Thymus (tissue), 14 donors: ENCODE data around the gene ERP29. TPM values are rescaled to one million over a fixed set of nuclear protein-coding genes. Genes with fewer than 3 reads are reported as not detected.
A peak's percentile ranks its signal among the peaks of the same experiment; 100 is the strongest.

Source experiments
- DNase-seq, 9 donors: peaks; one replicate each; pipeline ENCODE4 v3.0.0-alpha.2; 2013; ENCODE audit warnings: low spot score in 9 of 9, low read depth in 6 of 9, missing footprints in 1 of 9
- H3K27ac ChIP-seq, 2 donors: one replicate each; pipeline ENCODE4 v1.5.1; 2013; ENCODE audit warnings: control low read depth in 1 of 2, low read depth in 1 of 2, low read length in 1 of 2, mild to moderate bottlenecking in 1 of 2, moderate library complexity in 1 of 2
- H3K27me3 ChIP-seq, 2 donors: one replicate each; pipeline ENCODE4 v1.5.1; 2013; ENCODE audit warnings: low read length in 1 of 2; ENCODE audit not compliant: control insufficient read depth in 2 of 2, insufficient read depth in 1 of 2
- H3K36me3 ChIP-seq, 2 donors: one replicate each; pipeline ENCODE4 v1.5.1; 2013; ENCODE audit warnings: low read length in 1 of 2, mild to moderate bottlenecking in 1 of 2, moderate library complexity in 1 of 2; ENCODE audit not compliant: control insufficient read depth in 2 of 2, insufficient read depth in 2 of 2
- H3K4me1 ChIP-seq, 2 donors: one replicate each; pipeline ENCODE4 v1.5.1; 2013; ENCODE audit warnings: low read length in 2 of 2; ENCODE audit not compliant: control insufficient read depth in 2 of 2, insufficient read depth in 2 of 2
- H3K4me3 ChIP-seq, 2 donors: one replicate each; pipeline ENCODE4 v1.5.1; 2013; ENCODE audit warnings: low read length in 2 of 2, control low read depth in 1 of 2, mild to moderate bottlenecking in 1 of 2
- H3K9me3 ChIP-seq, 2 donors: one replicate each; pipeline ENCODE4 v1.5.1; 2013; ENCODE audit warnings: low read length in 1 of 2, mild to moderate bottlenecking in 1 of 2; ENCODE audit not compliant: control insufficient read depth in 2 of 2, insufficient read depth in 1 of 2
- WGBS: extraction: QIAGEN DNeasy Blood & Tissue Kit; methylation state at CpG from one replicate; pipeline ENCODE4 v1.1.7; 2013; 5-methylcytosine and 5-hydroxymethylcytosine counted together
- long read RNA-seq, 10 donors: transcript quantifications; one replicate each; lab custom pipeline, GENCODE V29; 2026
- polyA plus RNA-seq: library from polyadenylated mRNA; stranded (reverse); fragments of 200-250 nt; gene quantifications from one replicate; pipeline ENCODE4 v1.2.3, GENCODE V29; 2013
- total RNA-seq: library from RNA; stranded (reverse); fragments of 120-200 nt; gene quantifications from one replicate; pipeline ENCODE4 v1.2.4, GENCODE V29; 2013
- donor health status: healthy.

ERP29 gene
- total RNA-seq (85.0 TPM), polyA plus RNA-seq (130 TPM)
- long read RNA-seq, donor 1, partial matches to known transcripts = 0 of 3 reads
- long read RNA-seq, donor 1, other reads (novel, unspliced or antisense) = 0 of 3 reads
- long read RNA-seq, donor 2 = 0 reads
- long read RNA-seq, donor 3, transcript ERP29-202 (2 exons, 1,333 nt) = minor isoform, 35 of 156 reads
- long read RNA-seq, donor 3, transcript ERP29-201 (3 exons, 1,735 nt) = major isoform, 121 of 156 reads
- long read RNA-seq, donor 3, partial matches to known transcripts = 0 of 156 reads
- long read RNA-seq, donor 3, other reads (novel, unspliced or antisense) = 0 of 156 reads
- long read RNA-seq, donor 4, transcript ERP29-201 (3 exons, 1,735 nt) = major isoform, 55 of 63 reads
- long read RNA-seq, donor 4, transcript ERP29-202 (2 exons, 1,333 nt) = minor isoform, 8 of 63 reads
- long read RNA-seq, donor 4, partial matches to known transcripts = 0 of 63 reads
- long read RNA-seq, donor 4, other reads (novel, unspliced or antisense) = 0 of 63 reads
- long read RNA-seq, donor 5, transcript ERP29-201 (3 exons, 1,735 nt) = major isoform, 161 of 200 reads
- long read RNA-seq, donor 5, transcript ERP29-202 (2 exons, 1,333 nt) = minor isoform, 37 of 200 reads
- long read RNA-seq, donor 5, partial matches to known transcripts = 0 of 200 reads
- long read RNA-seq, donor 5, other reads (novel, unspliced or antisense) = 0 of 200 reads
- long read RNA-seq, donor 6, transcript ERP29-202 (2 exons, 1,333 nt) = minor isoform, 17 of 91 reads
- long read RNA-seq, donor 6, transcript ERP29-201 (3 exons, 1,735 nt) = major isoform, 74 of 91 reads
- long read RNA-seq, donor 6, partial matches to known transcripts = 0 of 91 reads
- long read RNA-seq, donor 6, other reads (novel, unspliced or antisense) = 0 of 91 reads
- long read RNA-seq, donor 7, transcript ERP29-202 (2 exons, 1,333 nt) = minor isoform, 17 of 95 reads
- long read RNA-seq, donor 7, transcript ERP29-201 (3 exons, 1,735 nt) = major isoform, 78 of 95 reads
- long read RNA-seq, donor 7, partial matches to known transcripts = 0 of 95 reads
- long read RNA-seq, donor 7, other reads (novel, unspliced or antisense) = 0 of 95 reads
- long read RNA-seq, donor 8, transcript ERP29-201 (3 exons, 1,735 nt) = major isoform, 33 of 46 reads
- long read RNA-seq, donor 8, transcript ERP29-202 (2 exons, 1,333 nt) = minor isoform, 13 of 46 reads
- long read RNA-seq, donor 8, partial matches to known transcripts = 0 of 46 reads
- long read RNA-seq, donor 8, other reads (novel, unspliced or antisense) = 0 of 46 reads
- long read RNA-seq, donor 9, transcript ERP29-201 (3 exons, 1,735 nt) = major isoform, 50 of 68 reads
- long read RNA-seq, donor 9, transcript ERP29-202 (2 exons, 1,333 nt) = minor isoform, 17 of 68 reads
- long read RNA-seq, donor 9, partial matches to known transcripts = 0 of 68 reads
- long read RNA-seq, donor 9, other reads (novel, unspliced or antisense) = 0 of 68 reads
- long read RNA-seq, donor 10, transcript ERP29-202 (2 exons, 1,333 nt) = minor isoform, 8 of 76 reads
- long read RNA-seq, donor 10, transcript ERP29-201 (3 exons, 1,735 nt) = major isoform, 68 of 76 reads
- long read RNA-seq, donor 10, partial matches to known transcripts = 0 of 76 reads
- long read RNA-seq, donor 10, other reads (novel, unspliced or antisense) = 0 of 76 reads

DNA sequence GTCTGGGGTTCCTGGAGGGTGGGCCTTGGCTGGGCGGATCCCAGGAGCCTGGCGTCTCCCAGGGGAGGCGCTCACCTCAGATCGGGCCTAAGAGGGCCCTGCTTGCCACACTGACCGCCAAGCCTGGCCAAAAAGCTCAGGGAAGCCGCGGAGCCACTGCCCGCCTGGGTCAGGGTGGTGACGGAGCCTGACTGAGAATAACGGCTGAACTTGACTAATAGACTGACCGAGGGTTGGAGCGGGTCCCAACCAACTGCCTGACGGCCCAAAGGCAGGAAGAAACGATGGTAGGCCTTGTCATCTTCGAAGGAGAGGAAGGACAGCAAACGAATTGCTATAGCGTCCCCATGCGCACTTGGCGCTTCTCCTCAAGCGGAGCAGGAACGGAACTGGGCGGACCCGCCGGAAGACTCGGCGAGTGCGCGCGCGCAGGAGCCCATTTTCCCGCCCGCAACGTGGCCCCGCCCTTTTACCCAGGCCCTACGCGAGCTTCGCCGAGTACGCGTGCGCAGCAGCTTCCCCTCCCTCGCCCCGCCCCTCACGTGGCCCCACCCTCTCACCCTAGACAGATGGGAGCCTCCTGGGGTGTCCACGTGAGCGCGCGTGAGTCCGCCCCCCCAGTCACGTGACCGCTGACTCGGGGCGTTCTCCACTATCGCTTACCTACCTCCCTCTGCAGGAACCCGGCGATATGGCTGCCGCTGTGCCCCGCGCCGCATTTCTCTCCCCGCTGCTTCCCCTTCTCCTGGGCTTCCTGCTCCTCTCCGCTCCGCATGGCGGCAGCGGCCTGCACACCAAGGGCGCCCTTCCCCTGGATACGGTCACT lies at the start of gene ERP29, which contains the start of gene TMEM116:
ERP29 (plus strand) TSS at position 652 of the 826 bp plus-strand sequence; CDS start at position 692, 40 bp downstream.
TMEM116 (minus strand) TSS at position 391 of the 826 bp plus-strand sequence. CDS start 7,895 bp downstream, outside the sequence.
- Histone ChIP-seq H3K27me3 (no peaks in the 10 kb centered on the region), H3K9me3 (peaks cover 0 to 8% of the 10 kb centered on the region in 2 donors), H3K36me3 (peaks cover 5 to 22% of the 10 kb centered on the region in 2 donors), H3K4me1 (peaks cover 13 to 33% of the 10 kb centered on the region in 2 donors), H3K27ac (peak within 1 kb of the TSS; percentile 93 to 96), H3K4me3 (peak within 1 kb of the TSS; percentile 93)
- peak; percentile 94 to 100 (median 99) for DNase-seq
- under 1% methylated on average over 67 of the region's 67 CpGs for WGBS

DNA sequence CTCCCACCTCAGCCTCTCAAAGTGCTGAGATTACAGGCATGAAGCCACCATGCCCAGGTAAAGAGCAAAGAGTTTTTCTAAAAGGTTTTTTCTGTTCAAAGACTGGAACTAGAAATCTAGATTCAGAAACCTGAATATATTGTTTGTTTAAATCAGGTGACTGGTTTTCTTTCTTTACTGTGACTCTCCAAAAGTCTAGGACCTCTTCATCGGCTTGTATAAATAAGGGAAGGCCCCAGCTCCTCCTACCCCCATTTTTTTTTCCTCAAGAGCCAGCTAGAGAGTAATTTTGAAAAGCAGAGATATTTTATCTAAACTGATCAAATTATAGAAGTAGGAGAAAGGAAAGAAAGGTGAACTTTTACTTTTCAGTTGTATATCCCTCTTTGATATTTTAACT lies 48.3 kb upstream of the ERP29 start:
- WGBS = 99% methylated on average over 1 of the region's 1 CpG
- no peak overlapping the region for H3K27ac ChIP-seq

DNA sequence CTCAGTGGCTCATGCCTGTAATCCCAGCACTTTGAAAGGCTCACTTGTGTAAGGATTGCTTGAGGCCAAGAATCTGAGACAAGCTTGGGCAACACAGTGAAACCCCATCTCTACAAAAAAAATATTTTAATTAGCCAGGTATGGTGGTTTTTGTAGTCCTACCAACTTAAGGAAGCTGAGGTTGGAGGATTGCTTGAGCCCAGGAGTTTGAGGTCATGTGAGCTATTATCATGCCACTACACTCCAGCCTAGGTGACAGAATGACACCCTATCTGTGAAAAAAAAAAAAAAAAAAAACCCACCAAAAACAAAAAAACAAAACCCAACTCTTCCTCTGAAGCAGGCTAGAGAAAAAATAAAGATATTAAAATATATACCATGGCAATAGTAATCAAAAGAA lies 41.4 kb upstream of the ERP29 start:
- Histone ChIP-seq H3K9me3 (peaks cover 0 to 16% of the 10 kb centered on the region in 2 donors), H3K36me3 (peaks cover 0 to 3% of the 10 kb centered on the region in 2 donors), H3K27ac (no peak overlapping the region), H3K27me3 (no peaks in the 10 kb centered on the region), H3K4me3 (no peak overlapping the region), H3K4me1 (no peaks in the 10 kb centered on the region)
- DNase-seq = no peak

More for the DNA sequence above, 48.3 kb upstream of the ERP29 start:
- no peaks in the 10 kb centered on the region for H3K27me3 ChIP-seq
- H3K36me3 ChIP-seq = no peaks in the 10 kb centered on the region
- peaks cover 0 to 9% of the 10 kb centered on the region in 2 donors for H3K9me3 ChIP-seq
- H3K4me3 ChIP-seq = no peak overlapping the region
- H3K4me1 ChIP-seq = no peaks in the 10 kb centered on the region
- no peak for DNase-seq

DNA sequence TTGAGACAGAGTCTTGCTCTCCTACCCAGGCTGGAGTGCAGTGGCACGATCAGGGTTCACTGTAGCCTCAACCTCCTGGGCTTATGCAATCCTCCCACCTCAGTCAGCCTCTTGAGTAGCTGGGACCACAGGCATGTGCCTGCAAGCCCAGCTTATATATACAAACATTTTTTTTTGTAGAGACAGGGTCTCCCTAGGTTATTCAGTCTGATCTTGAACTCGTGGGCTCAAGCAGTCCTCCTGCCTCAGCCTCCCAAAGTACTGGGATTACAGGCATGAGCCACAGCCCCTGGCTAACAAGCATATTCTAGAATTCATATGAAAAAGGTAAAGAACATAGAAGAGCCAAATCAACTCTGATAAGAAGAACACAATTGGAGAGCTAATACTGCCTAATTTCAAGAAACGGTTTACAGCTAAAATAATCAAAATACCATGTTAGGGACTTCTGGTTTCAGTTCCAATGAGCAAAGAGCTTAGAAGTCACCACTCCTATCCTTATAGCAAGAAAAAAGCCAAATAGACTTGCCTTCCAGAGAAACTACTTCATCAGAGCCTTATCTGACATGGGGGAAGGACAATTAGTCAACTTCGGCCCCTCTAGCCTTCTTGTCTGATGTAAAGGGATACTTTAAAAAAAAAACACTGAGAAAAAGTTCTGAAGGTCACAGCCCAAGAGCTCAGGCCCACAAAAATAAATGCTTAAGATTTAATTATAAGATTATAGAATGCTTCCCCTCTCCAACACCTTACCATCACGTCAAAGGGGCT lies 37.9 kb upstream of the ERP29 start:
- no peak overlapping the region for H3K4me3 ChIP-seq
- peaks cover 0 to 3% of the 10 kb centered on the region in 2 donors for H3K36me3 ChIP-seq
- 96% methylated on average over 5 of the region's 5 CpGs for WGBS
- H3K9me3 ChIP-seq = peaks cover 0 to 5% of the 10 kb centered on the region in 2 donors
- no peaks in the 10 kb centered on the region for H3K4me1 ChIP-seq
- no peak for DNase-seq
- no peaks in the 10 kb centered on the region for H3K27me3 ChIP-seq
- no peak overlapping the region for H3K27ac ChIP-seq

DNA sequence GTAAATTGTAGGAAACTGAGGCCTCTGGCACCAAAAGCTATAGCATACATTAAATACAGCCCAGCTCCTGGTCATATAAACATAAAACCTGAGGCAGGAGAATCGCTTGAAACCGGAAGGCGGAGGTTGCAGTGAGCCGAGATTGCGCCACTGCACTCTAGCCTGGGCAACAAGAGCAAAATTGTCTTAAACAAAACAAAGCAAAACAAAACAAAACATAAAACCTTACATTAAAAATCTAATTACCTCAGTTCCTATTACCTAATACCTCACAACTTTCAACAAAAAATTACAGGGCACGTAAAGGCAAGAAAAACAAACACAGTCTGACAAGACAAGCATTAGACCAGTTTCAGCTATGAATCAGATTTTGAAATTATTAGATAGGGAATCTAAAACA lies 36.9 kb upstream of the ERP29 start:
- H3K36me3 ChIP-seq = peaks cover 0 to 3% of the 10 kb centered on the region in 2 donors
- no peak overlapping the region for H3K27ac ChIP-seq
- no peak overlapping the region for H3K4me3 ChIP-seq
- 97% methylated on average over 6 of the region's 6 CpGs for WGBS
- H3K27me3 ChIP-seq = no peaks in the 10 kb centered on the region
- no peaks in the 10 kb centered on the region for H3K9me3 ChIP-seq
- DNase-seq = no peak
- H3K4me1 ChIP-seq = no peaks in the 10 kb centered on the region

DNA sequence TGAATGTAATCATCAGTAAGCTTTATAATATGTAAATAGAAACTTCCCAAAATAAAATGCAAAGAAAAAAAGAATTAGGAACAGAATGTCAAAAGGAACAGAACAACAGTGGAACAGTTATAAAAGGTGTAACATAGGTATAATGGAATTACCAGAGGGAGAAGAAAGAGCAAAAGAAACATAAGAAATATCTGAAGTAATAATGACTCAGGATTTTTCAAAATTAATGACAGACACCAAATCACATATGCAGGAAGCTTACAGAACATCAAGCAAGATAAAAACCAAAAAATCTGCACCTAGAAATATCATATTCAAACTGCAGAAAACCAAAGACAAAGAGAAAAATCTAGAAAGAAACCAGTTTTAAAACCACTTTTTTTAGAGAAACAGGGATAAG lies 36.4 kb upstream of the ERP29 start:
- no peaks in the 10 kb centered on the region for H3K9me3 ChIP-seq
- H3K4me1 ChIP-seq = no peaks in the 10 kb centered on the region
- H3K36me3 ChIP-seq = peaks cover 0 to 3% of the 10 kb centered on the region in 2 donors
- no peak overlapping the region for H3K27ac ChIP-seq
- H3K27me3 ChIP-seq = no peaks in the 10 kb centered on the region
- DNase-seq = no peak
- no peak overlapping the region for H3K4me3 ChIP-seq

DNA sequence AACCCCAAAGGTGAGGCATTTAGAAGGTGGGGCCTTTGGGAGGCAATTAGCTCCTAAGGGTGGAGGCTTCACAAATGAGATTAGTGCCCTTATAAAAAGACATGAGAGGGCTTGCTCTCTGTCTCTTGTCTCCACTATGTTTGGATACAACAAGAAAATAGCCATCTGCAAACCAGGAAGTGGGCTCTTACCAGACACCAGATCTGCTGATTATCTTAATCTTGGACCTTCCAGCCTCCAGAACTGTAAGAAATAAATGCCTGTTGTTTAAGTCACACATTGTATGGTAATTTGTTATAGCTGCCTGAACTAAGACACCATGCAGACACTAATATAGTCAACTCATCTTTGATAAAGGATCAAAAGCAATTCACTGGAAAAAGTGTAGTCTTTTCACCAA lies 34.7 kb upstream of the ERP29 start:
- no peaks in the 10 kb centered on the region for H3K9me3 ChIP-seq
- DNase-seq = no peak
- no peak overlapping the region for H3K4me3 ChIP-seq
- H3K4me1 ChIP-seq = no peaks in the 10 kb centered on the region
- no peak overlapping the region for H3K27ac ChIP-seq
- no peaks in the 10 kb centered on the region for H3K36me3 ChIP-seq
- H3K27me3 ChIP-seq = no peaks in the 10 kb centered on the region
